Thyroid gland (tissue), 4 donors: ENCODE data around the gene RHBDF2.

Experiments
- CTCF ChIP-seq, 6 experiments: fragments of 200-600 bp in 3 of 6; fragments of 450-650 bp in 3 of 6; sonication (generic) in 3 of 6; IDR thresholded peaks; one replicate each; pipeline ENCODE4 v1.5.1; 2016 to 2019; ENCODE audit warnings: antibody characterized with exemption in 6 of 6, mild to moderate bottlenecking in 2 of 6, inconsistent platforms in 1 of 6, moderate library complexity in 1 of 6
- POLR2A ChIP-seq, 2 donors: fragments of 450-650 bp; IDR thresholded peaks; one replicate each; pipeline ENCODE4 v1.6.1; 2017; ENCODE audit warnings: antibody characterized with exemption in 2 of 2, mild to moderate bottlenecking in 2 of 2, moderate library complexity in 1 of 2

- no peak for TF ChIP-seq POLR2A (IDR thresholded peaks at IDR 0.05)
- TF ChIP-seq CTCF (IDR thresholded peaks at IDR 0.05): no peak
Observed at GRCh38 chr17:76528528-76529223, 27.5 kb upstream of the RHBDF2 start.
